ENCODE measurements around the gene PTPRO. TPM values are rescaled to one million over a fixed set of nuclear protein-coding genes. Genes with fewer than 3 reads are reported as not detected.

PTPRO gene
- total RNA-seq, 1 experiment from 2014 or later = not detected

DNA sequence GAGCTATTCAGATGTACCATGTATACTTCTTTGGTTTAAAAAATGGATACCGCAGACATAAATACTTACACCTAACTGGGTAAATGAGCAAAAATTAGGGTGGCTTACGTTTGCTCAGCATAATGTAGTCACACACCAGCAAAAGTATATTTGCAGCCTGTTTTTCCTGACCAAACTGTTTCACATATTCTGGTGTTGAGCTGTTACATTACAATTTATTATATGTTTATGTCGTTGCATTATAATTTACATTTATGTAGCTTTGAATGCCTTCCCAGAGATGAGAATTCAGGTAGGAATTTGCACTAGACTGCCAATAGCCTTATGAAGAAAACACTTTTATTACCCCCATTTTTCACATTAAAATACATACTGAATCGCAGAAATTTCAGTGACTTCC is 183.3 kb downstream of the PTPRO start:
- Histone ChIP-seq H3K9me2 (replicated peaks; ENCODE audit: low read length) (no peaks in the 10 kb centered on the region), H3K79me2 (ENCODE audit: low read length) (no peaks in the 10 kb centered on the region), H2AFZ (ENCODE audit: low read length) (no peak overlapping the region), H3K9ac (ENCODE audit: low read length) (no peak overlapping the region), H3K27me3 (ENCODE audit: low read length) (peaks cover 46% of the 10 kb centered on the region), H3K36me3 (ENCODE audit: low read depth, low read length) (no peaks in the 10 kb centered on the region), H3F3A (ENCODE audit: low read length, unreplicated experiment) (no peaks in the 10 kb centered on the region), H3K27ac (ENCODE audit: low read length) (no peak overlapping the region), H3K4me2 (ENCODE audit: low read length) (no peak overlapping the region), H3K9me3 (ENCODE audit: low read length) (no peaks in the 10 kb centered on the region), H4K20me1 (ENCODE audit: low read length) (no peaks in the 10 kb centered on the region), H3K4me1 (ENCODE audit: insufficient read depth, low read length) (no peaks in the 10 kb centered on the region), H3K4me3 (ENCODE audit: low read length) (no peak overlapping the region)
- DNase-seq (no peak), ATAC-seq (no peak)
- no TSS peak for BruUV-seq (replicated peaks)
- intact Hi-C loops (cut with micrococcal nuclease) = no loop called here
- POLR2A ChIA-PET (ENCODE audit: unreplicated experiment) = no interaction called here
- no peak for TF ChIP-seq EZH2phosphoT487 (IDR thresholded peaks at IDR 0.05; ENCODE audit: borderline replicate concordance, low read length)
- TF ChIP-seq EZH2 (IDR thresholded peaks at IDR 0.05; ENCODE audit: low read length, unreplicated experiment) = no peak
- TF ChIP-seq, protein P1, sequence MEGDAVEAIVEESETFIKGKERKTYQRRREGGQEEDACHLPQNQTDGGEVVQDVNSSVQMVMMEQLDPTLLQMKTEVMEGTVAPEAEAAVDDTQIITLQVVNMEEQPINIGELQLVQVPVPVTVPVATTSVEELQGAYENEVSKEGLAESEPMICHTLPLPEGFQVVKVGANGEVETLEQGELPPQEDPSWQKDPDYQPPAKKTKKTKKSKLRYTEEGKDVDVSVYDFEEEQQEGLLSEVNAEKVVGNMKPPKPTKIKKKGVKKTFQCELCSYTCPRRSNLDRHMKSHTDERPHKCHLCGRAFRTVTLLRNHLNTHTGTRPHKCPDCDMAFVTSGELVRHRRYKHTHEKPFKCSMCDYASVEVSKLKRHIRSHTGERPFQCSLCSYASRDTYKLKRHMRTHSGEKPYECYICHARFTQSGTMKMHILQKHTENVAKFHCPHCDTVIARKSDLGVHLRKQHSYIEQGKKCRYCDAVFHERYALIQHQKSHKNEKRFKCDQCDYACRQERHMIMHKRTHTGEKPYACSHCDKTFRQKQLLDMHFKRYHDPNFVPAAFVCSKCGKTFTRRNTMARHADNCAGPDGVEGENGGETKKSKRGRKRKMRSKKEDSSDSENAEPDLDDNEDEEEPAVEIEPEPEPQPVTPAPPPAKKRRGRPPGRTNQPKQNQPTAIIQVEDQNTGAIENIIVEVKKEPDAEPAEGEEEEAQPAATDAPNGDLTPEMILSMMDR (conservative IDR thresholded peaks at IDR 0.05; ENCODE audit: low read depth, low read length) = no peak
- CTCF ChIA-PET = no interaction called here

DNA sequence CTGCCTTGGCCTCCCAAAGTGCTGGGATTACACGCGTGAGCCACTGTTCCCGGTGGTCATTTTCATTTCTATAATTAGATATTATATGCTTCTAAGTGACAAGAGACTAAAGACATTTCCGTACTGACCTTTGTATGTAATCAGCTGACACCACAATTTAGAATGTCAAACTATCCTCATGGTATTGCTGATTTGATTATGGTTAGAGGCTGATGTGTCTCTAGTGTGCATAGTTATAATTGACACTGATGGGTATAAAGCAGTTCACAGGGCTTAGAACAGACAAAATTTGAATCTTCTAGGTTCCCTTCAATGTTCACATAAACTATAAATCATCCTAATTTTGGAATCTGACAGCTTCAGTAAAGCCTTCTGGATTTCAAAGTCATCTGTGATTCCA is 192.7 kb downstream of the PTPRO start:
- Histone ChIP-seq H3F3A (ENCODE audit: low read length, unreplicated experiment) (no peaks in the 10 kb centered on the region), H3K4me1 (ENCODE audit: insufficient read depth, low read length) (no peaks in the 10 kb centered on the region), H3K36me3 (ENCODE audit: low read depth, low read length) (no peaks in the 10 kb centered on the region), H3K27ac (ENCODE audit: low read length) (no peak overlapping the region), H3K9ac (ENCODE audit: low read length) (no peak overlapping the region), H2AFZ (ENCODE audit: low read length) (no peak overlapping the region), H3K4me2 (ENCODE audit: low read length) (no peak overlapping the region), H3K9me2 (replicated peaks; ENCODE audit: low read length) (no peaks in the 10 kb centered on the region), H3K27me3 (ENCODE audit: low read length) (no peaks in the 10 kb centered on the region), H3K9me3 (ENCODE audit: low read length) (no peaks in the 10 kb centered on the region), H4K20me1 (ENCODE audit: low read length) (no peaks in the 10 kb centered on the region), H3K4me3 (ENCODE audit: low read length) (no peak overlapping the region), H3K79me2 (ENCODE audit: low read length) (no peaks in the 10 kb centered on the region)
- CTCF ChIA-PET = interaction anchor here (0.7 kb wide), 1 partner anchor 86 kb away, joined by 4 read pairs; no protein-coding TSS in a partner anchor
- TF ChIP-seq EZH2phosphoT487 (IDR thresholded peaks at IDR 0.05; ENCODE audit: borderline replicate concordance, low read length) = no peak
- TF ChIP-seq, protein P1 (conservative IDR thresholded peaks at IDR 0.05; ENCODE audit: low read depth, low read length) = no peak
- no peak for TF ChIP-seq EZH2 (IDR thresholded peaks at IDR 0.05; ENCODE audit: low read length, unreplicated experiment)
- BruUV-seq (replicated peaks) = no TSS peak
- DNase-seq = no peak
- ATAC-seq = no peak
- POLR2A ChIA-PET (ENCODE audit: unreplicated experiment) = no interaction called here
- intact Hi-C loops (cut with micrococcal nuclease) = no loop called here

DNA sequence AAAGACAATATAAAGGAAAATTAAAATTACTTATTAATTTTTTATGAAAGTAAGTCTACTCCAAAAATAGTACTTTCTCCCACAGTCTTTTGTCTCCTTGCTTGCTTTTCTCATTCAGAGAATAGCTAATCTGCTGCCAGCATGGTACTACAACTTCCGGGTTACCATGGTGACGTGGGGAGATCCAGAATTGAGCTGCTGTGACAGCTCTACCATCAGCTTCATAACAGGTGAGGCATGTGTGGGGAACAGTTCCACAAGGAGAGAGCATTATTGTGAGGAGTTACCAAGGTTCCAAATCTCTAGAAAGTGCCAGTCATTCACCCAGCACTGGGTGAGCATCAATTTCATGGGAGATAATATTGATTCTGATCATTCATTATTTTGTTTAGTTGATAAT is 197.8 kb downstream of the PTPRO start:
- H2AFZ ChIP-seq (ENCODE audit: low read length) = no peak overlapping the region
- BruUV-seq (replicated peaks) = no TSS peak
- H3K27me3 ChIP-seq (ENCODE audit: low read length) = peaks cover 8% of the 10 kb centered on the region; the same call in 1 of the 2 replicates
- TF ChIP-seq EZH2 (IDR thresholded peaks at IDR 0.05; ENCODE audit: low read length, unreplicated experiment) (no peak), EZH2phosphoT487 (IDR thresholded peaks at IDR 0.05; ENCODE audit: borderline replicate concordance, low read length) (no peak)
- TF ChIP-seq, protein P1 (conservative IDR thresholded peaks at IDR 0.05; ENCODE audit: low read depth, low read length) = no peak
- no peaks in the 10 kb centered on the region for H3K4me1 ChIP-seq (ENCODE audit: insufficient read depth, low read length)
- ATAC-seq (no peak), DNase-seq (no peak)
- no peak overlapping the region for H3K27ac ChIP-seq (ENCODE audit: low read length)
- H3K4me2 ChIP-seq (ENCODE audit: low read length) = no peak overlapping the region
- no peaks in the 10 kb centered on the region for H3K9me2 ChIP-seq (replicated peaks; ENCODE audit: low read length)
- H3K9ac ChIP-seq (ENCODE audit: low read length) = no peak overlapping the region
- H3F3A ChIP-seq (ENCODE audit: low read length, unreplicated experiment) = no peaks in the 10 kb centered on the region
- no peak overlapping the region for H3K4me3 ChIP-seq (ENCODE audit: low read length)
- POLR2A ChIA-PET (ENCODE audit: unreplicated experiment) = no interaction called here
- H3K36me3 ChIP-seq (ENCODE audit: low read depth, low read length) = no peaks in the 10 kb centered on the region
- H3K79me2 ChIP-seq (ENCODE audit: low read length) = no peaks in the 10 kb centered on the region
- intact Hi-C loops (cut with micrococcal nuclease) = loop anchor here (5.0 kb wide), 1 partner anchor 368 kb away; no protein-coding TSS in a partner anchor
- CTCF ChIA-PET = no interaction called here
- H3K9me3 ChIP-seq (ENCODE audit: low read length) = no peaks in the 10 kb centered on the region
- no peaks in the 10 kb centered on the region for H4K20me1 ChIP-seq (ENCODE audit: low read length)
